Epidermal melanocyte (primary cell): ENCODE measurements around the gene MAP3K9.

Source experiments
- DNase-seq: peaks from one replicate; pipeline ENCODE4 v3.0.0; 2011; ENCODE audit warnings: low spot score; ENCODE audit not compliant: insufficient read length

Gene MAP3K9

GRCh38 chr14:70821584-70822529 is 12.5 kb upstream of the MAP3K9 start:
- no peak for DNase-seq

DNA sequence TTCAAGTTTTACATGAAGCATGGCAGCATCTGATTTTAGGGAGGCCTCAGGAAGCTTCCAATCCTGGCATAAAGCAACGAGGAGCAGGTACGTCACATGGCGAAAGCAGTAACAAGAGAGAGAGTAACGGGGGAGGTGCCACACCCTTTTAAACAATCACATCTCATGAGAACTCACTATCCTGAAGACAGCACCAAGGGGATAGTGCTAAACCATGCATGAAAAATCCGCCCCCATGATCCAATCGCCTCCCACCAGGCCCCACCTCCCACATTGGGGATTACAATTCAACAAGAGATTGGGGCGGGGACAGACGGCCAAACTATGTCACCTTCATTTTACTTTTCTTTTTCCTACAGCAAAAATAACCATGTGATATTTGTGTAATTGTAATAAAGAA is 7.2 kb upstream of the MAP3K9 start:
- DNase-seq, result no peak

GRCh38 chr14:70814466-70814865 is 5.2 kb upstream of the MAP3K9 start:
- no peak for DNase-seq

- no peak for DNase-seq
These were observed 3.0 kb upstream of the MAP3K9 start for GRCh38 chr14:70812124-70812818.

DNA sequence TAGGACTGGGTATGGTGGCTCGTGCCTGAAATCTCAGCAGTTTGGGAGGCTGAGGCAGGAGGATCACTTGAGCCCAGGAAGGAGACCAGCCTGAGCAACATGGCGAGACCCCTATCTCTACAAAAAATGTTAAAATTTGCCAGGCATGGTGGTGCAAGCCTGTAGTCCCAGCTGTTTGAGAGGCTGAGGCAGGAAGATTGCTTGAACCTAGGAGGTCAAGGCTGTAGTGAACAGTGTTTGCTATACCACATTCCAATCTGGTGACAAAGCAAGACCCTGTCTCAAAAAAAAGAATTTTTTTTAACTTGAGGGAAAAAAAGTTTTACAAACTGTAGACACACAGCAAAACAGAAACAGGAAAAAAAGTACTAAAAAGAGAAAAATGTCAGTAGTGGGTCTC is 2.3 kb upstream of the MAP3K9 start:
- DNase-seq, result no peak

GRCh38 chr14:70811050-70811449 is 1.7 kb upstream of the MAP3K9 start:
- no peak for DNase-seq

GRCh38 chr14:70810621-70811020 is 1.3 kb upstream of the MAP3K9 start:
- no peak for DNase-seq

- no peak for DNase-seq
These were observed 693 bp downstream of the MAP3K9 start for GRCh38 chr14:70808416-70809224.

- no peak for DNase-seq
These were observed 1.4 kb downstream of the MAP3K9 start for GRCh38 chr14:70807898-70808415.

DNA sequence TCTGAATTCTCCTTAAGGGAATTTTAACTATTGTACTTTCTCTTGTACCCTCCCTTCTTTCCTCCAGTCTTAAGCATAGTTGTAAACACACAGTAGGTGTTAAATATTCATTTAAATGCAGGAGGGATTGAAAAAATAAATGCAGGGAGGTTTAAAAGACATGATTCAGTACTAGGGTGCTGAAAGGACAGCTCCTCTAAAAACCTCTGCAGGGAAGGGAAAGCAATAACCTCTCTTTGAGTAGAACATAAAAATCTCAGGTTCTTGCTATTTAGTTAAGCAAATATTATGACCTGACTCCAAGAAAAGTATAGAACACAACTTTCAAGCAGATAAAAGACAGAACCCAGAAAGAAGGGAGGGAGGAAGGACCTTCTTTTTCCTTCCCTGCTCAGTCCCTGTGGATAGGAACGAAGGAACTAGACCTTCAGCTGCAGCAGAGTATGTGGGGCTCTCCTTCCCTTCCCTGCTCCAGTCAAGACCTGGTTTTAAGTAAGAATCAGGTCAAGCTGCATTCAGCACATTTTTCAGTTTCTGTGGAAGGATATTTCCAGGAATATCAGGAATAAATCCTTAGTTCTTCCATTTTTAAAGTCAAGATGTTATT is 4.7 kb downstream of the MAP3K9 start:
- DNase-seq, result no peak

DNA sequence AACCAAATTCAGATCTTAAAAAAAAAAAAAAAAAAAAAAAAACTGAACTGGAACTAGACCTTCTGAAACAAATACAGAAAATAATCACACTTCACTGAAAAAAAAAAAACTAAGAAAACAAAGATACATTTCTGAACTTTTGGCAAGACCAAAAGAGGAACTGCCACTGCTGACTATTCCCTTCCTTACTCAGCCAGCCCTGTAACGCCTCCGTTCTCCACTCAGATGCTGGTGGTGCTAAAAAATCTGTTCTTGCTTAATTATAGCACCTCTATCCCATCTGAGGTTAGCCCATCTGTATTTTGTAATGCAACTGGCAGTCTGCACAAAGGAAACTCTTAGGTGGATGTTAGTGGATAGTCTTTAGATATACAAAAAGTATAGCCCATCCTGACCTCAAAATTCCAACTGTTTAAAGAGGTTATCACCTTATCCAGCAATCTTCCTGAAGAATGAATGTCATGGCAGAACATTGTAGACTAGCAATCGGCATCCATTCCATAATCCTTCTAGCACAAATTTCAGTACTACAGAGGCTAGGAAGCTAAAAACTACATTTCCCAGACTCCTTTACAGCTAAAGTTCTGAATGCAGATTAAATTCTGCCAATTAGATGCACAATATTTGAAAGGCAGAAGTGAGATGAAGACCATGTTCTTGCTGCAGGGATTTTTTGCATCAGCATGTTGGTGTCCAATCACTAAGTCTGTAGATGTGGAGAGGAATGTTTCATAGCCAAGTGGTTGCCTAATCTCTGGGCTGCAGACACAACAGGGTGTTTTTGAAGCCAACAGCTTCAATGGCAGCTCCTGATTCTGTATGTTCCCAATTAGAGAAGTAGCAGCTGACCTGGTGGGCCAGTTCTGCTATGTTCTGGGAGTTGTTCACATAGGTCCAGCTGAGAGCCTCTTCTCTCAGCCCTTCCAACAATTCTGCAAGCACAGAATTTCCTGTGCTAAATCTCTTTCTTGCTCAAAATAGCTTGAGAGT is 5.7 kb downstream of the MAP3K9 start:
- no peak for DNase-seq

DNA sequence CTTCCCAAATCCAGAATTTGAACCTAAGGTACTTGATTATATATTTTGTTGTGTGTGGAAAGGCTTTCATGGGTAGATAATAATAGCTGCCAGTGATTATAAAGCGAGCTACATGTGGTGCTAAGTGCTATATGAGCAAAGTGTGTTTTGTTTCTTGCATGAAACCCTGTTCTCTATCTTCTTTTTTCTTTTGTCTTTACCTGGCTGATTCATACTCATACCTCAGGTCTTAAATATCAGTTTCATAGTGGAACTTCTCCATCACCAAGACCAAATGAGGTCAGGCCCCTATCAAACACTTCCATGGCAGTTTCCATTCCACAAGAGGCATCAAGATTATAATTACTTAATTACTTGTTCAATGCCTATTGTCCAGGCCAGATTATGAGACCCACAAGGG is 6.9 kb downstream of the MAP3K9 start:
- DNase-seq, result no peak

- DNase-seq, result no peak
These were observed 7.5 kb downstream of the MAP3K9 start for GRCh38 chr14:70801836-70802235.

DNA sequence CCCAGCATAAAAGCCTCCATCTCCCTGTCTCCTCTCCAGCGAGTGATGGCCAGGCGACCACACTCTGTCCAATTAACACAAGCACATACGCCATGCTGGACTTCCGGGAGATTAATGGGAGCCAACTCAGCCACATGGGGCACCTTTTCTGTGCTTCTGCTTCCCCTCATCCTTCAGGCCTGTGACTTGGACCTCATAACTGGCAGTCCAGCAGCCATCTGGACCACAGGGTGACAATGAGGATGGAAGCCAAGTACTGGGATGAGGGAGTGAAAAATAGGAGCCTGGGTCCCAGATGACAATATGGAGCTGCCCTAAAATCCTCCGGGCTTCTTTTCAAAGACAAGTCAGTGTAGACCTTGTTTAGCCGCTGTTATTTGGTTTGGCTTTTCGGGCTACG is 12.8 kb downstream of the MAP3K9 start:
- DNase-seq, result no peak

GRCh38 chr14:70794294-70794693 is 15.0 kb downstream of the MAP3K9 start:
- DNase-seq, result no peak

DNA sequence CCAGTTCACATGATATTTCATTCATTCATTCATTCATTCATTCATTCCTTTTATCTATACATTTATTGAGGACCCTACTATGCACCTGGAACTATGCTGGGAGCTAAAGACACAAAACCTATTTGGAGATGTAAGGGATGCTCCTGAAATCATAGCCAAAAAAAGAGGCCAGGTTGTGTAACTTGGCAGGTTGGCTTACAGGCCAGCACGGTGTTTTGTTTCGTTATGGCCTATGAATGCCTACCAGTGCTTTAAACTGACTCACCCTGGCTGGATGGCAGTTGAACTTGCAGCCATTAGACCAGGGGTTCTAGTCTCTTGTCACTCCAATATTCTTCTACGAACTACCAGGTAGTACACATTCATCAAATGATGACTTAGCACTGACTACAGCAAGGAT is 15.7 kb downstream of the MAP3K9 start:
- no peak for DNase-seq

DNA sequence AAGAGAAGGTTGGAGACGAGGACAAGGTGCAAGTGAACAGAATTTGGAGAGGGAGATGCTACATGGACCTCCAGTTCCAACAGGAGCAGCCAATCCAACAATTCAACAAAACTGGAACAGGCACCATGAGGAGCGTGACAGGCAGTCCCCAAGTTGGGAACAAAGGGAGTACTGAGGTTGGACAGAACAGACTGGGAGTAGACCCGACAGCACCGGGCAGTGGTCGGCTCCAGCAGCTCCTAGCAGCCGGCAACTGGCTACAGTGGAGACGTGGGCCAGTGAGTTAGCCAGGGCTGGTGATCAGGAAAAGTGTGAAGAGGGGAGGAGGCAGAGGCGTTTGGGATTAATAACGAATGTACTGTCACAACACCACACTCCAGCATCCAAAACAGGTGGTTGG is 16.4 kb downstream of the MAP3K9 start:
- no peak for DNase-seq

DNA sequence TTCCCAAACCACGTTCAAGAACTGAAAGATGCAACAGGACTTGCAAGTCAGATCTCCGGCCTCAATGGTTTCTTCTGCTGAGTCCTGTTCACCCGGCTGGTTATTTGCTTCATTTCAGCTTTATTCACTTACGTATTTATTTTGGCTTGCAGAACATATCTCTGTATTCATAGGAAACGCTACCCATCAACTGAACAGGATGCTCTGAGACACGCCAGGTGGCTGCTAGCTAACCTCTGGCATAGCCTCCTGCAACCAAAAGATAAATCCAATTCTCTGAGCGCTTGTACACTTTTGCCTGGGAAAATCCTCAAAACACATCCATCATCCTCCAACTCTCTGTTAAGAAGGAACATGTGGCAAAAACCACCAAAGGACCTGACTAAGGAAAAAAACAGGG is 17.3 kb downstream of the MAP3K9 start:
- DNase-seq, result no peak

GRCh38 chr14:70789961-70790360 is 19.4 kb downstream of the MAP3K9 start:
- no peak for DNase-seq

DNA sequence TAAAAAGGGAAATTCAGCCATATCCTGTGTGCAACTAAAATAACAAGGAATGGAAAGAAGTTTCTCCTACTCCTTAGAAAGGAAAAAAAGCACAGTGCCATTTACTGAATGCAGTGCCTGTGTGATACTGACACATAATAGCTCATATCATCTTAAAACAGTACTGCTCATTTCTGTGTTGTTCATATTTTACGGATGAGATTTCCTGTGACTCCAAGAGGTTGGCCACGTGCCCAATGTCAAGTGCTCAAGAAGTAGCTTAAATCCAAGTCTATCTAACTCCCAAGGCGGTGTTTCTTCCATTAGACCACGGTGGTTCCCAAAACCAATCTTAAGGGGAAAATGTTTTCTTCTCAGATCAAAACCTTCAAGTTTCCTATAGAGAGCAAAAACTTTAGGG is 20.0 kb downstream of the MAP3K9 start:
- DNase-seq, result no peak
